ENCODE data around the gene ZNF680.
A peak's percentile ranks its signal among the peaks of the same experiment; 100 is the strongest.
"Not testable (repeated sequence)": the region's sequence is repeated elsewhere in the genome, so short reads cannot be mapped to it uniquely, and the experiment has no call there.

ZNF680 gene

DNA sequence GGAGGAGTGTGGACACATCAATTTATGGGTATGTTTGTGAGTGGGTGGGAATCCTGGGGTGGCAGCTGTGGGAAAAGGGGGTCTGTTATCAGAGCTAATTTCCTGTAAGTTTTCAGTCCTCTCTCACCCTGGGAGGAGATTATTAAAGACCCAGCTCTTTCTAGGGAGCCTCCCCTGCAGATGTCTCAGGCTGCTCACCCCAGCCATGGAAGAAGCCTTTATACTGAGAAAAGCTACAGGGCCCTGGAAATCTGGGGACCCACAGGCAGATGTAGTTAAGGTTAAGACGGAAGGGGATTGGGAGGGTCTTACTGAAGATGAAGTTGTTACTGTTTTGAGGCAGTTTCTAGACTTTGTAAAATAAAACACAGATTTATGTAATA, 4.6 kb downstream of the ZNF680 start:
- Histone ChIP-seq H3K4me3 (ENCODE audit: low read depth in 1 of 5, low read length in 5 of 5) (no peak overlapping the region), H3K9ac (ENCODE audit: low read length in 5 of 5) (peak overlapping the region in 2 of 5 donors; percentile 25 to 73), H3K27ac (ENCODE audit: low read depth, low read length) (peak overlapping the region; percentile 84), H3K36me3 (ENCODE audit: control insufficient read depth in 5 of 5, insufficient read depth in 5 of 5, low read length in 5 of 5) (peaks cover 0 to 2% (median 0%) of the 10 kb centered on the region in 5 donors), H3K9me3 (ENCODE audit: control insufficient read depth in 5 of 5, low read length in 5 of 5) (no peaks in the 10 kb centered on the region), H3K27me3 (ENCODE audit: control insufficient read depth in 5 of 5, insufficient read depth in 4 of 5, low read length in 5 of 5) (no peaks in the 10 kb centered on the region), H3K4me1 (ENCODE audit: control insufficient read depth in 5 of 5, insufficient read depth in 5 of 5, low read length in 5 of 5) (peaks cover 0 to 35% (median 19%) of the 10 kb centered on the region in 5 donors)

DNA sequence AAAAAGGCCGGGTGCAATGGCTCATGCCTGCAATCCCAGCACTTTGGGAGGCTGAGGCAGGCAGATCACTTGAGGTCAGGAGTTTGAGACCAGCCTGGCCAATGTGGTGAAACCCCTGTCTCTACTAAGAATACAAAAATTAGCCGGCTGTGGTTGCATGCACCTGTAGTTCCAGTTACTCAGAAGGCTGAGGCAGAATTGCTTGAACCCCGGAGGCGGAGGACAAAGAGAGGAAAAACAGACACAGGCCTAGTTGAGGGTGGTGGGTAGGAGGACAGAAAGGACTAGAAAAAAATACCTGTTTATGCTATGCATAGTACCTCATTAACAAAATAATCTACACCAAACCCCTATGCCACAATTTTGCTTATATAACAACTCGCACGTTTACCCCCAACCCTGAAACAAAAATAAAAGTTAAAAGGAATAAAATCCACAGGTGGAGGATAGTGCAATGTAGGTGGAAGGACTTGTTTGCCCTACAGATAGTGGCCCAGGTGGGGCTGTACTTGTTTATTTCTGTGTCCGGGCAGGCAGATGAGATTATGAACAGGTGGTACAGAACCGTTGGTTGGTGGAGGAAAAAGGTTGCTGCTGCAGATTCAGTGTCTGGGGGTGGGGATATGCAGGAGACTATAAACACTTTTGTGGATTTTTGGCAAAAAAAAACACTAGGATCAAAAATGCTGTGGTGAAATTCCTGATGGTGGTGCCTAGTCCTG, 5.1 kb downstream of the ZNF680 start:
- H3K9ac ChIP-seq (ENCODE audit: low read length in 5 of 5): peak overlapping the region in 2 of 5 donors; percentile 25 to 73
- no peak overlapping the region for H3K4me3 ChIP-seq (ENCODE audit: low read depth in 1 of 5, low read length in 5 of 5)
- H3K9me3 ChIP-seq (ENCODE audit: control insufficient read depth in 5 of 5, low read length in 5 of 5): no peaks in the 10 kb centered on the region
- H3K27me3 ChIP-seq (ENCODE audit: control insufficient read depth in 5 of 5, insufficient read depth in 4 of 5, low read length in 5 of 5): no peaks in the 10 kb centered on the region
- H3K4me1 ChIP-seq (ENCODE audit: control insufficient read depth in 5 of 5, insufficient read depth in 5 of 5, low read length in 5 of 5): peaks cover 0 to 35% (median 19%) of the 10 kb centered on the region in 5 donors
- H3K36me3 ChIP-seq (ENCODE audit: control insufficient read depth in 5 of 5, insufficient read depth in 5 of 5, low read length in 5 of 5): peaks cover 0 to 3% (median 0%) of the 10 kb centered on the region in 5 donors
- H3K27ac ChIP-seq (ENCODE audit: low read depth, low read length): peak overlapping the region; percentile 84

DNA sequence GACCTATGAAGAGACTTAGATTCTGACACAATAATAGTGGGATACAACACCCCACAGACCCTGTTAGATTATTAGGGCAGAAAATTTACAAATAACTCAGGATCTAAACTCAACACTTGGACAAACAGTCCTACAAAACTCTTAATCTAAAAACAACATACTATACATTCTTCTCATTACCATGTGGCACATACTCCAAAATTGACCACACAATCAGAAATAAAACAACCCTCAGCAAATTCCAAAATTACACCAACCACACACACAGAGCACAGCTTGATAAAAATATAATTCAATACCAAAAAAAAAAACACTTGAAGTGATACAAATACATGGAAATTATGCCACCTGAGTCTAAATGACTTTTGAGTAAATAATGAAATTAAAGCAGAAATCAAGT, 7.8 kb downstream of the ZNF680 start:
- no peak overlapping the region for H3K27ac ChIP-seq (ENCODE audit: low read depth, low read length)
- peaks cover 0 to 30% (median 14%) of the 10 kb centered on the region in 5 donors for H3K4me1 ChIP-seq (ENCODE audit: control insufficient read depth in 5 of 5, insufficient read depth in 5 of 5, low read length in 5 of 5)

DNA sequence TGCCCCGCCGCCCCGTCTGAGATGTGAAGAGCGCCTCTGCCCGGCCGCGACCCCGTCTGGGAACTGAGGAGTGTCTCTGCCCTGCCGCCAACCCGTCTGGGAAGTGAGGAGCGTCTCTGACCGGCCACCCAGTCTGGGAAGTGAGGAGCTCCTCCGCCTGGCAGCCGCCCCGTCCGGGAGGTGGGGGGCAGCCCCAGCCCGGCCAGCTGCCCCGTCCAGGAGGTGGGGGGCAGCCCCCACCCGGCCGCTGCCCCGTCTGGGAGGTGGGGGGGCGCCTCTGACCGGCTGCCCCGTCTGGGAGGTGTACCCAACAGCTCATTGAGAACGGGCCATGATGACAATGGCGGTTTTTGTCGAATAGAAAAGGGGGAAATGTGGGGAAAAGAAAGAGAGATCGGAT, 8.7 kb downstream of the ZNF680 start:
- H3K27ac ChIP-seq (ENCODE audit: low read depth, low read length); H3K4me3 ChIP-seq (ENCODE audit: low read depth in 1 of 5, low read length in 5 of 5); H3K9ac ChIP-seq (ENCODE audit: low read length in 5 of 5); H3K27me3 ChIP-seq (ENCODE audit: control insufficient read depth in 5 of 5, insufficient read depth in 4 of 5, low read length in 5 of 5); H3K9me3 ChIP-seq (ENCODE audit: control insufficient read depth in 5 of 5, low read length in 5 of 5): not testable (repeated sequence)
- peaks cover 0 to 26% (median 14%) of the 10 kb centered on the region in 5 donors for H3K4me1 ChIP-seq (ENCODE audit: control insufficient read depth in 5 of 5, insufficient read depth in 5 of 5, low read length in 5 of 5)
- H3K36me3 ChIP-seq (ENCODE audit: control insufficient read depth in 5 of 5, insufficient read depth in 5 of 5, low read length in 5 of 5): peaks cover 0 to 12% (median 4%) of the 10 kb centered on the region in 5 donors

More for the DNA sequence above, 7.8 kb downstream of the ZNF680 start:
- no peak overlapping the region for H3K9ac ChIP-seq (ENCODE audit: low read length in 5 of 5)
- H3K4me3 ChIP-seq (ENCODE audit: low read depth in 1 of 5, low read length in 5 of 5): no peak overlapping the region
- H3K27me3 ChIP-seq (ENCODE audit: control insufficient read depth in 5 of 5, insufficient read depth in 4 of 5, low read length in 5 of 5): no peaks in the 10 kb centered on the region
- H3K9me3 ChIP-seq (ENCODE audit: control insufficient read depth in 5 of 5, low read length in 5 of 5): no peaks in the 10 kb centered on the region
- peaks cover 0 to 6% (median 0%) of the 10 kb centered on the region in 5 donors for H3K36me3 ChIP-seq (ENCODE audit: control insufficient read depth in 5 of 5, insufficient read depth in 5 of 5, low read length in 5 of 5)

DNA sequence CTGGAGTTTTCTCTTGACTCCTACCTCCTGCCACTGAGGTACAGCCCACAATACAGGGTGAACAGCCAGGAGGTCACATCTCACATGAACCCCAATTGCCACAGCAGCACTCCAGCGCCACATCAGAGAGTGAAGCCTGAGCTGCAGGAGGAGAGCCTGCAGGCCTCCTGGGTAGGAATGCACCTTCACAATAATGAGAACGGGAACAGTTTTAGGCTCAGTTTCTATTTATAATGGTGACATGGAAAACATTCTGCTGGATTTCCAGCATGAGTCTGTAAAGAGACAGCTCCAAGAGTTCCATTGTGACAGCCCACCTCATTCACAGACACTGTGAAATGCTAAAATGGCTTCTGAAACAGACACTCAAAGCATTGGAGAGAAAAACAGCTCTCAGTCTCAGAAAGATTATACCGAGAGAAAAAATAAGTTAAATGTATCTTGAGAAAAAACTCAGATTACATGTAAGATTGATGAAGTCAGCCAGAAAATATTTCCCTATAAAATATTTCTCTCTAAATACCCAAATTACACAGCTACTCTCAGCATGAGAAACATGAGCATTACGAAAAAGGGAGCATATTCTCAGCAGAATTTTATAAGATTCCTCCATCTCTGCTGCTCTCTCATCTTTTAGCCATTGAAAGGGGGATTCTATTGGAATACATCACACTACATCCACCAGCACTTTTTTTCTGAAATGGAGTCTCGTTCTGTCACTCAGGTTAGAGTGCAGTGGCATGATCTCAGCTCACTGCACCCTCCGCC, 11.3 kb downstream of the ZNF680 start:
- H3K9me3 ChIP-seq (ENCODE audit: control insufficient read depth in 5 of 5, low read length in 5 of 5): no peaks in the 10 kb centered on the region
- peaks cover 5 to 23% (median 7%) of the 10 kb centered on the region in 5 donors for H3K36me3 ChIP-seq (ENCODE audit: control insufficient read depth in 5 of 5, insufficient read depth in 5 of 5, low read length in 5 of 5)
- H3K27me3 ChIP-seq (ENCODE audit: control insufficient read depth in 5 of 5, insufficient read depth in 4 of 5, low read length in 5 of 5): no peaks in the 10 kb centered on the region
- no peak overlapping the region for H3K27ac ChIP-seq (ENCODE audit: low read depth, low read length)
- H3K9ac ChIP-seq (ENCODE audit: low read length in 5 of 5): no peak overlapping the region
- H3K4me3 ChIP-seq (ENCODE audit: low read depth in 1 of 5, low read length in 5 of 5): no peak overlapping the region
- peaks cover 0 to 11% (median 0%) of the 10 kb centered on the region in 5 donors for H3K4me1 ChIP-seq (ENCODE audit: control insufficient read depth in 5 of 5, insufficient read depth in 5 of 5, low read length in 5 of 5)

DNA sequence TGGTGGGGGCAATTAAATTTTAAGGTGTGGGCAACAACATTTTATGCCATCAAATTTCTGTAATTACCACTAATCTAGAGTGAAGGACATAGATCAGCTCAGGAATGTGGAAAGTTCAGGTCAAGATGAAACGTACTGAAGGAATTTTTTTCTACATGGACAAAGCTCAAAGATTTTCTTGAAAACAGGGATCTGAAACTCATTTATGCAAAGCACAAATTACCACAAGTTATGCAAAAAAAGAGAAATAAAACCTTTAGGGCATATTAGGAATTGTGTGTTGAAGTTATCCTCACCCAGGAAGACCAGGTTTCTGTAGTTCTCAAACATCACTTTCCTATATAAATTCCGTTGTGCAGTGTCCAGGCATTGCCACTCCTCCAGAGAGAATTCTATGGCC, 18.9 kb downstream of the ZNF680 start:
- no peak overlapping the region for H3K9ac ChIP-seq (ENCODE audit: low read length in 5 of 5)
- no peaks in the 10 kb centered on the region for H3K9me3 ChIP-seq (ENCODE audit: control insufficient read depth in 5 of 5, low read length in 5 of 5)
- no peak overlapping the region for H3K27ac ChIP-seq (ENCODE audit: low read depth, low read length)
- H3K36me3 ChIP-seq (ENCODE audit: control insufficient read depth in 5 of 5, insufficient read depth in 5 of 5, low read length in 5 of 5): peaks cover 14 to 33% (median 21%) of the 10 kb centered on the region in 5 donors
- H3K4me1 ChIP-seq (ENCODE audit: control insufficient read depth in 5 of 5, insufficient read depth in 5 of 5, low read length in 5 of 5): no peaks in the 10 kb centered on the region
- no peaks in the 10 kb centered on the region for H3K27me3 ChIP-seq (ENCODE audit: control insufficient read depth in 5 of 5, insufficient read depth in 4 of 5, low read length in 5 of 5)
- H3K4me3 ChIP-seq (ENCODE audit: low read depth in 1 of 5, low read length in 5 of 5): no peak overlapping the region

DNA sequence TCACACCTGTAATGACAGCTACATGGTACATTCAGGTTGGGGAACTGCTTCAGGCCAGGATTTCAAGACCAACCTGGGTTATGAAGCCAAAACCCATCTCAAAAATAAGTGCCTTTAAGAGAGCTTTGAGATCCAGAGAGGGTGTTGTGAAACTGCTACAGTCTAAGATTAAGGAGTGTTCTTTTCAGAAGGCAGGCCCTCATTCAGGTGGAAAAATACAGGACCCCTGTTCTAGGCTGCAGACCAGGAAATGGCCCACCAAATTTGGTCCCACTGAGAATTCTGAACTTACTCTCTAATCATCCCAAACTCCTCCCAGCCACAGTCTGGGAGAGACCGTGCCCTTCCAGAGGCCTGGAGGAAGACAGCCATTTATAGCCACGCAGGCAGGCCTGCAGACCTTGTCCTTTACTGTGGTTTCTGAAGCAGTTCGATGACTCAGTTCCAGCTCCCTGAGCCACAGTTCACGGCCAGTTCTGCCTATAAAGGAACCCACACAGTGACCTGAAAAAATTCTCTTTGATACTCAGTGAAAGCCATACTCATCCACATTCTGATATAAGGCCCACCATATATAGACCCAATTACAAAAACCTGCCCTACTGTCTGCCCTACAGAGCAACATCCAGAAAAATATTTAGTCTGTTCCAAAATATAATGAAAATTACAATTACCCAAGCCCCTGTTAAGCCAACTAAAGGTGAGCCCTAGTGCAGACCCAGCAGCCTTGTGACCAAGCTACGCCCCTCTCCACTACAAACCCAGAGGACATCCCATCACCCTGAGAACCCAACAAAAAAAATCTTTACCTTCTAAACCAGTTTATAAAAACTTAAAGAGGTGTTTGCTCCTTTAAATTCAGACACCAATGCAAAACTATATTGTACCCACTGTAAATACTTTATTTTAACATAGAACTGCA, 21.2 kb downstream of the ZNF680 start:
- Histone ChIP-seq H3K9ac (ENCODE audit: low read length in 5 of 5) (no peak overlapping the region), H3K36me3 (ENCODE audit: control insufficient read depth in 5 of 5, insufficient read depth in 5 of 5, low read length in 5 of 5) (peaks cover 10 to 33% (median 22%) of the 10 kb centered on the region in 5 donors), H3K27ac (ENCODE audit: low read depth, low read length) (no peak overlapping the region), H3K9me3 (ENCODE audit: control insufficient read depth in 5 of 5, low read length in 5 of 5) (no peaks in the 10 kb centered on the region), H3K27me3 (ENCODE audit: control insufficient read depth in 5 of 5, insufficient read depth in 4 of 5, low read length in 5 of 5) (no peaks in the 10 kb centered on the region), H3K4me3 (ENCODE audit: low read depth in 1 of 5, low read length in 5 of 5) (no peak overlapping the region), H3K4me1 (ENCODE audit: control insufficient read depth in 5 of 5, insufficient read depth in 5 of 5, low read length in 5 of 5) (no peaks in the 10 kb centered on the region)

DNA sequence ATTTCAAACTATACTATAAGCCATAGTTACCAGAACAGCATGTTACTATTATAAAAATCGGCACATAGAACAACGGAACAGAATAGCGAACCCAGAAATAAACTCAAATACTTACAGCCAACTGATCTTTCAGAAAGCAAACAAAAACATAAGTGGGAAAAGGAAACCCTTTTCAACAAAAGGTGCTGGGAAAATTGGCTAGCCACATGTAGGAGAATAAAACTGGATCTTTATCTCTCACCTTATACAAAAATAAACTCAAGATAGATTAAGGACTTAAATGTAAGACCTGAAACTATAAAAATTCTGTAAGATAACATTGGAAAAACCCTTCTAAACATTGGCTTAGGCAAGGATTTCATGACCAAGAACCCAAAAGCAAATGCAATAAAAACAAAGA, 29.1 kb downstream of the ZNF680 start:
- Histone ChIP-seq H3K4me3 (ENCODE audit: low read depth in 1 of 5, low read length in 5 of 5) (no peak overlapping the region), H3K9ac (ENCODE audit: low read length in 5 of 5) (no peak overlapping the region), H3K9me3 (ENCODE audit: control insufficient read depth in 5 of 5, low read length in 5 of 5) (peaks cover 0 to 20% (median 7%) of the 10 kb centered on the region in 5 donors), H3K4me1 (ENCODE audit: control insufficient read depth in 5 of 5, insufficient read depth in 5 of 5, low read length in 5 of 5) (no peaks in the 10 kb centered on the region), H3K36me3 (ENCODE audit: control insufficient read depth in 5 of 5, insufficient read depth in 5 of 5, low read length in 5 of 5) (peaks cover 3 to 48% (median 17%) of the 10 kb centered on the region in 5 donors), H3K27me3 (ENCODE audit: control insufficient read depth in 5 of 5, insufficient read depth in 4 of 5, low read length in 5 of 5) (no peaks in the 10 kb centered on the region), H3K27ac (ENCODE audit: low read depth, low read length) (no peak overlapping the region)

DNA sequence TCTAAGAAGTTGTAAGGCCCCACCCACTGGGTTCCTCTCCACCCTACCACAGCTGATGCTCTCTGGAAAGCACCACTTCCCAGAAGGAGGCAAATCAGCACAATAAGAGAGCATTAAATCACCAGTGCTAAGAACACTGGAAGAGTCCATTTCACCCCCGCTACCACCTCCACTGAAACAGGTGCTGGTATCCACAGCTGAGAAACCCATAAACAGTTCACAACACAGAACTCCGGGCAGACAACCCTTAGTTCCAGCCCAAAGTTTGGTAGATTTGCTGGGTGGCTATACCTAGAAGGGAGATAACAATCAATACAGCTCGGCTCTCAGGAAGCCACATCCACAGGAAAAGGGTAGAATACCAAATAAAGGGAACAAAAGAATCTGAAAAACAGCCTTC, 34.1 kb downstream of the ZNF680 start:
- H3K9ac ChIP-seq (ENCODE audit: low read length in 5 of 5): no peak overlapping the region
- H3K4me1 ChIP-seq (ENCODE audit: control insufficient read depth in 5 of 5, insufficient read depth in 5 of 5, low read length in 5 of 5): peaks cover 0 to 3% (median 0%) of the 10 kb centered on the region in 5 donors
- peaks cover 18 to 58% (median 32%) of the 10 kb centered on the region in 5 donors for H3K36me3 ChIP-seq (ENCODE audit: control insufficient read depth in 5 of 5, insufficient read depth in 5 of 5, low read length in 5 of 5)
- peaks cover 11 to 48% (median 42%) of the 10 kb centered on the region in 5 donors for H3K9me3 ChIP-seq (ENCODE audit: control insufficient read depth in 5 of 5, low read length in 5 of 5)
- no peak overlapping the region for H3K27ac ChIP-seq (ENCODE audit: low read depth, low read length)
- peak overlapping the region in 2 of 5 donors; percentile 45 to 53 for H3K4me3 ChIP-seq (ENCODE audit: low read depth in 1 of 5, low read length in 5 of 5)
- no peaks in the 10 kb centered on the region for H3K27me3 ChIP-seq (ENCODE audit: control insufficient read depth in 5 of 5, insufficient read depth in 4 of 5, low read length in 5 of 5)

Data from subcutaneous abdominal adipose tissue (tissue), 5 donors.